ENCODE results near the gene VPS37C.

The VPS37C gene

DNA sequence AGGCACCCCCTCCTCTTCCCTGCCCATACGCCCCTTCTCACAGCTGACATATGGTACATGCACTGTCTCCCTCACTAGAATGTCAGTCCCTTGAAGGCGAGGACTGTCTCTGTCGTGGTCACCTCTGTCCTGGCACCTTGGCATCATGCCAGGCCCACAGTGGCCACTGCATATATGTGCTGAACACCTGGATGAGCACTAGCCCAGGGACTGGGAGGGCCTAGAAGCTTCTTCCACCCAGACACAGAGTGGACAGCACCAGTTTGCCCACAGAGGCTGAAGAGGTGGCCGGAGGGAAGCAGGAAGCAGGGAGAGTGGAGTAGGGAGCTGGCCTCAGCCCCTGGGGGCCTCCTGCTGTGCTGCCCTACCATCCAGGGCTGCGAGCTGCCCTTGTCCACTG lies 28.6 kb downstream of the VPS37C start:
- no peak for DNase-seq (ENCODE audit: low spot score)

DNA sequence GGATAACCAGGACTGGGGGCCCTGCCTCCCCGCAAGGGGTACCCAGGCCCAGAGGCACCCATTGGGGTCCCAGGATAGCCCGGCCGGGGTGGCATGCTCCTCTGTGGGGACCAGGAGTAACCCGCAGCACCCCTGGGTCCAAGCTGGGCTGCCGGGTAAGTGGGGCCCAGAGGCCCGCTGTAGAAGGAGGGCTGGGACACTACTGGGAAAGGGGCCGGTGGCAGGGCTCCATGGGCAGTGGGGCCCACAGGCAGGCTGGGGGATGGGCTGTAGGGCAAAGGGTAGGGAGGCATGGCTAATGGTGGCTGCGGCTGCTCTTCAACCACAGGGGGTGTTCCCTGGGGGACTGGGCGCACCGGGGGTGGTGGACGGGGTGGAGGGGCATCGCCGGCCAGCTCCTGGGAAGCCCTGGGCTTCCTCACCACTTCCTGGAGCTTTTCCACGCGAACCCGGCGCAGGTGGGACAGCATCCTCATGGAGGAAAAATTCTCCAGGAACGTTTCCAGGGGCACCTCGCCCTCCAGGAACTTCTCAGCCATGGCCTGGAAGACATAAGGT lies 29.1 kb downstream of the VPS37C start:
- no peak for DNase-seq (ENCODE audit: low spot score)

DNA sequence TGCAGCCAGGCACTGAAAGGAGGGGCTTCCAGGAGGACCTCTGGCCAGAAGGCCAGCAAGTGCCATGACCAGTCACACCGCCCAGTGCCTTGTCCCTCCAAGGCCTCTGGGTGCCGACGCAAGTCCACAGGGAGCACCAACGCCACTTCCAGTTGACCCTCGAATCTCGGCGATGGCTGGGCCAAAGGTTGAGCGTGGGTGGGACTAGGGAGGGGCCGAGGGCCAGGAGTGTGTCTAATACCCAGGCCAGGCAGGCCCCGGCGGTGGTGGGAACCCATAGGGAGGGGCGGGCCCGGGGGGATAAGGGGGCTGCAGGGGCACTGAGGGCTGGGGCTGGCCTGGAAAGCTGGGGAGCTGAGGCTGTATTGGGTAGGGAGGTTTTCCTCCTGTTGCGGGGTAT lies 29.6 kb downstream of the VPS37C start:
- no peak for DNase-seq (ENCODE audit: low spot score)

GRCh38 chr11:61131186-61131585 lies 30.0 kb downstream of the VPS37C start:
- no peak for DNase-seq (ENCODE audit: low spot score)

DNA sequence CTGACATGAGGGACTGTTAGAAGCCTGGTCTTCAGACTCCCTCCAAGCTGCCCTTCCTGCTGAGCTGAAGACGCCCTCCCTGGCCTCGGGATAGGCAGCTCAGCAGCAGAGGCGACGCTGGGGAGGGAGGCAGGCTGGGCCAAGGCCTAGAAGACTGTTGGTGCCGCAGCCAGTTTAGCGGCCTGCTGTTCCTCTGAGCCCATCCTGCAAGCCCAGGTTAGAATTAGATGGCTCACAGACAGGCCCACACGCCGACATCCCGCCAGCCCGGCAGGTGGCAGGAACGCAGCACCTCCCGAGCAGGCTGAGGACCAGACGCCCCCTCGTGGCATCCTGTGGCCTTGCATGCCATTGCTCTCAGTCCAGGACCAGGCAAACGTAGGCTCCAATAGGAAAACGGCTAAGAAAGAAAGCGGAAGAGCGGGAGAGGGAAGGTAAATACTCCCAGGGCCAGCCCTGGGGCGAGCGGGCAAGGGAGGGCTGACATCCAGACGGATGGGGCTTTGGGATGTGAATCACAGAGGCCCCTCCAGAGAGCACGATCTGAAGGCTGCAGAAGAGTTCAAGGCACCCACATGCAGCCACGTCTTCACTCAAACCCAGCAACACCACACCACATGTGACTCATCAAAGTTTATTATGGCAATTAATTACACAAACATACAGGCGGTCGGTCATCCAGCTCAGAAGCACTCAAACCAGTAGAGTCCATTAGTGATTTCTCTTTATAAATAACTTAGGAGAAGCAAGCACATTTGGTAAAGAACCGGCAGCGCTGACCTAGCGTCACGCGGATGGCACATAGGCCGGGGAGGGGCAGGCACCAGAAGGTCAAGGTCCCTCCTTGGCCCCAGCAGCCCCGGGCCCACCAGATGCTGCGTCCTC lies 31.3 kb downstream of the VPS37C start:
- DNase-seq (ENCODE audit: low spot score), result peak; percentile 74

DNA sequence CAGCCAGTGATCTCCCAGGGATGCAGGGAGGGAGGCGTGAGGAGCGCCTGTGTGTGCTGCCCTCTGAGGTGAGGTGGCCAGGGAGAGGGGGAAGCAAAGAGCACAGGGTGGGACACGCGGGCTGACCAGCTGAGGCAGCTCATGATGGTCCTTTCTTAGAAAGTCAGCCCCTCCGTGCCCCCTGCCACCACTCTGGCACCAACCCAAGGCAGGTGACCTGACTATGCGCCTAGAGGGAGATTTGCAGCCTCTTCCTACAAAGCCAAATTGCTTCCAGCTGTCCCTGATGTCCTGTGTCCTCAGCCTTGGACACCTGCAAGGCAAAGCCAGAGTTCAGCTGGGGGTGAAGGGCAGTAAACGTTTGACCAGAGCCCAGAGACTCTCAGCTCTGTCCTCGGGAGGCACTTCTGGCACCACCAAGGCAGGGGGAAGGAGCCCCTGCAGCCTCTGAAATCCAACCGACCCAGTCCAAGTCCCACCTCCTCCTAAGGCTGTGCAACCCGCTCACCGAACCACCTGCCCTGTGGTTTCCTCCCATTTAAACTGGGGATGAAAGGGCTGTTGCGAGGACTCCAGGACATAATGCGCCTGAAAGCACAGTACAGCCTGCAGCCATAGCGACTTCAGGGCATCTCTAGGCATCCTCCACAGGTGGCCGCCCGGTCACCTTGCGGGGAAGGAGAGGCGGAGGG lies 32.1 kb downstream of the VPS37C start:
- DNase-seq (ENCODE audit: low spot score), result no peak

DNA sequence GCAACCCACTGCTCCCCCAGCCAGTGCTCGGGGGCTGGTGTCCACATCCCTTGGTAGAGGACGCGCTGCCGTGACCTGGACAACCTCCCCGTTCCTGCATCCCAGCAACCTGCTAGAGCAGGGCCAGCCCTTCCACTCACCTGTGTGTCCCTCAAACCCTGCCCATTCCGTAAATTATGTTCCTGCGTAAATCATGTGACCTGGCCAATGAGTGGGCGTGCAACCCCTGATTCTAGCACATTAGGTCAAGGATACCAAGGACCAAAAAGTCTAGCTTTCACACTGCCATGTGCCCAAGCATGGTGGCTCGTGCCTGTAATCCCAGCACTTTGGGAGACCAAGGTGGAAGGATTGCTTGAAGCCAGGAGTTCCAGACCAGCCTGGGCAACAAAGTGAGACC lies 33.2 kb downstream of the VPS37C start:
- DNase-seq (ENCODE audit: low spot score), result no peak

DNA sequence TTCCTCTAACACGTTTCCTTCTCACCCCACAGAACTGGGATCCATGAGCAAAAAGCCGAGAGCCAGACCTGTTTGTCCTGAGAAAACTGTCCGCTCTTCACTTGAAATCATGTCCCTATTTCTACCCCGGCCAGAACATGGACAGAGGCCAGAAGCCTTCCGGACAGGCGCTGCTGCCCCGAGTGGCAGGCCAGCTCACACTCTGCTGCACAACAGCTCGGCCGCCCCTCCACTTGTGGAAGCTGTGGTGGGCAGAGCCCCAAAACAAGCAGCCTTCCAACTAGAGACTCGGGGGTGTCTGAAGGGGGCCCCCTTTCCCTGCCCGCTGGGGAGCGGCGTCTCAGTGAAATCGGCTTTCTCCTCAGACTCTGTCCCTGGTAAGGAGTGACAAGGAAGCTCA lies 35.0 kb downstream of the VPS37C start:
- no peak for DNase-seq (ENCODE audit: low spot score)

DNA sequence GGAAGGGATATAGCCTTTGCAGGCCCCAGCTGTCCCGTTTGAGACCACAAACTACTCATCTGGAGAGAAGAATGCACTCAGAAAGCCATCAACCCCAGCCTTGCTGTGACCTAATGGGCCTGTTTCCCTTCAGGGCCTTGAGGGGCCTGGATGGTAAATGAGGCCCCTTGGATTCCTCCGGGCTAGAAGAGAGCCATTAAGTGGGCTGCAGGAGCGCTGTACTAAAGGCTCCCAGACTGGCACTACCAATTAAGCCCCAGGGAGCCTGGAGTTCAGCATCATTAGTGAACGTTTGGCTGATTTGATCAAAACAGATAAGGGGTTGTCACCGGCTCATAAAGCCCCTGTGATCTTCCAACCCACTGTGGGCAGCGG lies 35.9 kb downstream of the VPS37C start:
- no peak for DNase-seq (ENCODE audit: low spot score)

GRCh38 chr11:61124574-61125309 lies 36.5 kb downstream of the VPS37C start:
- no peak for DNase-seq (ENCODE audit: low spot score)

DNA sequence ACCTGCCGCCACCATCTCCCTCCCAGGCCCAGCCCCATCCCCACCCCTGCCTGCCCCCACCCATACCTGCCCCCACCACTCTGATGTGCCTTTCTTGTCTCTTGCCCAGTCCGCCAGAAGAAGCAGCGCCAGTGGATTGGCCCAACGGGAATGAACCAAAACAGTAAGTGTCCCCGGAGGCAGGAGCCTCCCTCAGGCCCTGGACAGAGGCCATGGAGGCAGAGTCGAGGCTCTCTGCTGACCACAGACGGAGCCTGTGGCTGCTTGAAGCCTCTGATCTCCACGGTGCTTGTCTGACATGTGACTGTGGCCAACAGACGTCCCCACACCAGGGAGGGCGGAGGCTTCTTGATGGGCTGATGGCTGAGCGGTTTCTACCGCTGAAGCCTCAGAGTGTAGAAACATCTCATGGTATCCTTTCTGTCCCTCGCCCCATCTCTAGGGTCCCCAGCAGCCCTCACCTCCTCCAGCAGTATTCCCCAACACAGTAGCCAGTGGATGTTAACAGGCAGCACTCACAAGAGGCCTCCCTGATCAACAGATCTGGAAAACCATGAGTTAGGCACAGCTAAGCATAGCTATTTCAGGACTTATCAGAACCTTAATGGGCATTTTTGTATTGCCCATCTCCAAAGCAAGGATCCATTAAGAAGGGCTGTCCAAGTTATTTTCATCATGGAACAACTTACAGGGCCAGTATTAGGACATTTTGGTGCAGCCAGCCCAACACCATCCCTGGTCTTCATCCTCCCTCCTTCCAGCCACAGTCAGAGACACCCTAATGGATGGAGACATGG lies 37.3 kb downstream of the VPS37C start:
- no peak for DNase-seq (ENCODE audit: low spot score)

DNA sequence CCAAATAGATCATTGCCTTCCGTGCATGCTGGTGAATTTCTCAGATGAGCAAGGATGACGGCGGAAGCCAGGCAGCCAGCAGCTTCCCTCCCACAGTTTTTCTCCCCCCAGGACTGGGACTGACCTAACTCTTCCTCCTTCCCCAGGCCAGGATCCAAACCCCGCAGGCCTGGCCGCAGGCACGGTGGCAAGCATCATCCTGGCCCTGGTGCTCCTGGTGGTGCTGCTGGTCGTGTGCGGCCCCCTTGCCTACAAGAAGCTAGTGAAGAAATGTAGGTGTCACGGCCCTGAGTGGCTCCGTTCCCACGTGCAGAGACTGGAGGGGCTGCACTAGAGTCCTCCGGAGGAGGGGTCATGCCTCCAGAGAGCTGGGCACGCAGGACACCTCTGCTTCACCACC lies 38.5 kb downstream of the VPS37C start:
- no peak for DNase-seq (ENCODE audit: low spot score)

DNA sequence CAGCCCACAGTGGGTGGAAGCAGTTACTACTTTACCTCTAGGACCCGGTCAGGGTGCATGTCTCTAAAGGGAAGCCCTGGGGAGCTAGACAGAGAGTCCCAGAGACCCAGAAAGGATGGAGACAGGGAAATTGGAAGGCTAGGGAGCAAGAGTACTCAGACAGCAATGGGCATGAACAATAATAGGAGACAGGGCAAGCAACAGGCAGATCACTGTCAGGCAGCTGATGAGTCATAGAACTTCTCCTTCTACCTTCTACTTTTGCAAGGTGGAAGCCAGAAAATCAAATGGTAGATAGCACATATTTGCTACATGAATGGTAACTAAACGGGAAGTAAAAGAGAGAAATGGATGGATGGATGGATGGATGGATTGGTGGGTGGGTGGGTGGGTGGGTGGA lies 39.3 kb downstream of the VPS37C start:
- no peak for DNase-seq (ENCODE audit: low spot score)

GRCh38 chr11:61121192-61121831 lies 39.9 kb downstream of the VPS37C start:
- DNase-seq (ENCODE audit: low spot score), result no peak

DNA sequence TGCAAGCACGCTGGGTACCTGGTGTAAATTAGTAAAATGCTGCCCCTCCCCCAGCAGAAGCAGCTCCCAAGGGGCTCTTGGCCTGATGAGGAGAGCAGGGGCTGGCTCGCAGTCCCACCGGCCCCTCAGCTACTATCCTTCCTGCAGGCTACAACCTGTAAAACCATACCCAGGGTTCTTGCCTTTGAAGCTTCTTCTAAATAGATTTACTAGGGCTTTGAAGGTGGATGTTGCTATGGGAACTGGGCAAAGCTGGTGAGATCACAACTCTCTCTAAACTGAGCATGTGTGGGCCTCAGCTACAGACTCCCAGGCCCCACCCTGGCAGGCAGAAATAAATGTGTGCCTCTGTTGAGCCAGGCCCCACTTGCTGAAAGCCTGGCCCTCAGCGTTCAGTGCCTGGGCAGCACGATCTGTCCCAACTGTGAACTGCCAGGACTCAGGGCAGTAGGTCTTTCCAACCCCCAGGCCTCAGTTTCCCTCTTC lies 40.5 kb downstream of the VPS37C start:
- DNase-seq (ENCODE audit: low spot score), result no peak

DNA sequence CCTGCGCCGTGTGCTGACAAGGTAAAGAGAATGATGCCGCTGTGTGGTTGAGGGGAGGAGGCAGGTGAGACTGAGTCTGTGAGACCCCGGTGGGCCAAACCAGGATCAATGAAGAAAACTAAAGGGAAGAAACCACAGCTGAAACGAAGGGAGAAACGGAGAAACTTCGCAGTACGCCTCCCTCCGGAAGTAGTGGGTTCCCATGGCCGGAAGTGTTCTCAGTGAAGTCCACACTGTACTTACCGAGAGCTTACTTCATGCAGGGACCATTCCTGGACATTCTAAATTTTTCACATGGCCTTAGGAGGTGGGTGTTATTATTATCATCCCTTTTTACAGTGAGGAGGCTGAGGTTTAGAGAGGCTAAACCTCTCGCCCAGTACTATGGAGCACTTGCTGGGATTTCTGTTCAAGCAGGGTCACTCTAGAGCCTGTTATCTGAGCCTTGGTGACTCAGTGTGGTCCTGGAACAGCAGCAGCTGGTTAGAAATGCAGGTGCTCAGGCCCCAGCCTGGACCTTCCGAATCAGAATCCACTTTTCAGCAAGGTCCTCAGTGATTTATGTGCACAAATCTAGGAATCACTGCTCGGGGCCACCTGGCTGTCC lies 41.0 kb downstream of the VPS37C start:
- DNase-seq (ENCODE audit: low spot score), result no peak

DNA sequence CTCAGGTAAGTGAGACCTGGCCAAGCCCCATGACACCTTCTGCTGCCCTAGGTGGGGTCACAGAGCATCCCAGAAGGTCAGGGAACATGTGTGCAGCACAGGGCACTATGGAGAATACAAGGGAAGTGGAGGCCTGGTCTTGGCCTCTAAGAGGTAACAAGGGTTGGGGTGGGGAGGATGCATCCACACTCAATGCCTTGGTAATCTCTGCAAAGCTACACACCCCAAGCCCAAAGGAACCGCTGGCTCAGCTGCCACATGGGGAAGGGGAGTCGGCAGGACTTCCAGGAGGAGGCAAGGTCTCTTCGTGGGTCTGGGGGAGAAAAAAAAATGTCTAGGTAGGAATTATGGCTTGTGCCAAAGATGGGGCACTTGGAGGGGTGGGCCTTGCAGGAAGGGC lies 41.7 kb downstream of the VPS37C start:
- no peak for DNase-seq (ENCODE audit: low spot score)

- DNase-seq (ENCODE audit: low spot score), result no peak
These were observed 42.2 kb downstream of the VPS37C start for GRCh38 chr11:61119055-61119454.

GRCh38 chr11:61118406-61118805 lies 42.8 kb downstream of the VPS37C start:
- no peak for DNase-seq (ENCODE audit: low spot score)

DNA sequence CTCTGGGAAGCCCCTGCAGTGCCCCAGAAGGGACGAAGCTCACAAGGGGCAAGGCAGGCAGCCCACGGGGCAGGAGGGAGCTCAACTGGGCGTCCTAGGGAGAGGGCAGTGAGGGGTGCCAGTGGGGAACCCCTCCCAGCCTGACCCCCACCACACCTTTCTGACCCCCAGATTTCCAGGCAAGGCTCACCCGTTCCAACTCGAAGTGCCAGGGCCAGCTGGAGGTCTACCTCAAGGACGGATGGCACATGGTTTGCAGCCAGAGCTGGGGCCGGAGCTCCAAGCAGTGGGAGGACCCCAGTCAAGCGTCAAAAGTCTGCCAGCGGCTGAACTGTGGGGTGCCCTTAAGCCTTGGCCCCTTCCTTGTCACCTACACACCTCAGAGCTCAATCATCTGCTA lies 43.2 kb downstream of the VPS37C start:
- no peak for DNase-seq (ENCODE audit: low spot score)

- no peak for DNase-seq (ENCODE audit: low spot score)
These were observed 44.1 kb downstream of the VPS37C start for GRCh38 chr11:61117168-61117520.

Data from kidney capillary endothelial cell (primary cell).